ACC112 (cell line): ENCODE data around the gene FOS.

ENCODE experiments used
- H2AFZ ChIP-seq: fragments of 200-600 bp; sonication (generic); one replicate; pipeline ENCODE4 v1.6.0; 2017; ENCODE audit warnings: antibody characterized with exemption, low read length; ENCODE audit not compliant: unreplicated experiment
- H3K27ac ChIP-seq: fragments of 200-600 bp; sonication (generic); 2 replicates; pipeline ENCODE4 v1.5.1; 2014; ENCODE audit warnings: low read depth, mild to moderate bottlenecking, antibody characterized with exemption, low read length, moderate library complexity
- H3K27me3 ChIP-seq: fragments of 200-600 bp; sonication (generic); 2 replicates; pipeline ENCODE4 v1.6.1; 2014; ENCODE audit warnings: mild to moderate bottlenecking, antibody characterized with exemption, low read length, moderate library complexity, mixed read lengths; ENCODE audit not compliant: insufficient read depth
- H3K36me3 ChIP-seq: fragments of 200-600 bp; sonication (generic); 2 replicates; pipeline ENCODE4 v1.6.1; 2016; ENCODE audit warnings: mild to moderate bottlenecking, antibody characterized with exemption, low read length, moderate library complexity, mixed read lengths; ENCODE audit not compliant: insufficient read depth
- H3K4me1 ChIP-seq: fragments of 200-600 bp; sonication (generic); one replicate; pipeline ENCODE4 v1.6.1; 2016; ENCODE audit warnings: low read length, mixed read lengths; ENCODE audit not compliant: insufficient read depth, unreplicated experiment, control insufficient read depth
- H3K4me3 ChIP-seq: fragments of 200-600 bp; sonication (generic); 2 replicates; pipeline ENCODE4 v1.5.1; 2014; ENCODE audit warnings: mild to moderate bottlenecking, low read depth, low read length
- H3K79me2 ChIP-seq: fragments of 200-600 bp; sonication (generic); one replicate; pipeline ENCODE4 v1.6.0; 2016; ENCODE audit warnings: low read length; ENCODE audit not compliant: control insufficient read depth, unreplicated experiment, insufficient read depth

Gene FOS

GRCh38 chr14:75320196-75320595 lies 41.6 kb downstream of the FOS start:
- no peak overlapping the region for H2AFZ ChIP-seq
- H3K27ac ChIP-seq: no peak overlapping the region
- no peak overlapping the region for H3K4me3 ChIP-seq
- peaks cover 6% of the 10 kb centered on the region for H3K4me1 ChIP-seq
- H3K27me3 ChIP-seq: no peaks in the 10 kb centered on the region
- no peaks in the 10 kb centered on the region for H3K36me3 ChIP-seq
- no peaks in the 10 kb centered on the region for H3K79me2 ChIP-seq

- Histone ChIP-seq H3K27me3 (no peaks in the 10 kb centered on the region), H3K36me3 (no peaks in the 10 kb centered on the region), H3K4me1 (no peaks in the 10 kb centered on the region), H3K4me3 (no peak overlapping the region), H3K27ac (no peak overlapping the region), H2AFZ (no peak overlapping the region), H3K79me2 (no peaks in the 10 kb centered on the region)
These were observed 44.1 kb downstream of the FOS start for GRCh38 chr14:75322746-75323145.

- no peaks in the 10 kb centered on the region for H3K36me3 ChIP-seq
- no peaks in the 10 kb centered on the region for H3K79me2 ChIP-seq
- no peak overlapping the region for H3K4me3 ChIP-seq
- no peak overlapping the region for H3K27ac ChIP-seq
- no peaks in the 10 kb centered on the region for H3K4me1 ChIP-seq
- H3K27me3 ChIP-seq: no peaks in the 10 kb centered on the region
- H2AFZ ChIP-seq: no peak overlapping the region
These were observed 44.9 kb downstream of the FOS start for GRCh38 chr14:75323571-75323970.

GRCh38 chr14:75328558-75329155 lies 50.0 kb downstream of the FOS start:
- H3K27me3 ChIP-seq: no peaks in the 10 kb centered on the region
- no peak overlapping the region for H3K27ac ChIP-seq
- no peaks in the 10 kb centered on the region for H3K79me2 ChIP-seq
- no peaks in the 10 kb centered on the region for H3K4me1 ChIP-seq
- no peak overlapping the region for H3K4me3 ChIP-seq
- H2AFZ ChIP-seq: no peak overlapping the region
- H3K36me3 ChIP-seq: no peaks in the 10 kb centered on the region

GRCh38 chr14:75329369-75329768 lies 50.7 kb downstream of the FOS start:
- no peak overlapping the region for H3K4me3 ChIP-seq

GRCh38 chr14:75331471-75331870 lies 52.8 kb downstream of the FOS start:
- no peaks in the 10 kb centered on the region for H3K27me3 ChIP-seq

More at GRCh38 chr14:75329369-75329768, 50.7 kb downstream of the FOS start:
- H3K36me3 ChIP-seq: no peaks in the 10 kb centered on the region
- H3K79me2 ChIP-seq: no peaks in the 10 kb centered on the region
- H3K27ac ChIP-seq: no peak overlapping the region
- peaks cover 4% of the 10 kb centered on the region for H3K4me1 ChIP-seq
- no peak overlapping the region for H2AFZ ChIP-seq
- H3K27me3 ChIP-seq: no peaks in the 10 kb centered on the region

More at GRCh38 chr14:75331471-75331870, 52.8 kb downstream of the FOS start:
- no peak overlapping the region for H3K4me3 ChIP-seq
- peaks cover 11% of the 10 kb centered on the region for H3K4me1 ChIP-seq
- H2AFZ ChIP-seq: no peak overlapping the region
- no peaks in the 10 kb centered on the region for H3K79me2 ChIP-seq
- H3K36me3 ChIP-seq: no peaks in the 10 kb centered on the region
- no peak overlapping the region for H3K27ac ChIP-seq
